Body of pancreas (tissue), 4 donors: ENCODE measurements around the gene RAI1.

Experiments
- CTCF ChIP-seq, 7 experiments: fragments of 450-650 bp in 4 of 7; fragments of 200-600 bp in 3 of 7; sonication (generic) in 3 of 7; IDR thresholded peaks; one replicate each; pipeline ENCODE4 v1.5.1; 2016 to 2019; ENCODE audit warnings: antibody characterized with exemption in 7 of 7
- POLR2A ChIP-seq, 3 donors: fragments of 450-650 bp; IDR thresholded peaks; one replicate each; pipeline ENCODE4 v1.6.1; 2016; ENCODE audit warnings: antibody characterized with exemption in 3 of 3, mild to moderate bottlenecking in 2 of 3

GRCh38 chr17:17771498-17772201 lies 90.4 kb downstream of the RAI1 start:
- TF ChIP-seq POLR2A (IDR thresholded peaks at IDR 0.05): no peak
- TF ChIP-seq CTCF (IDR thresholded peaks at IDR 0.05): no peak
